Activated gamma-delta T cell (primary cell): Measurements from ENCODE around the gene GNAL.
"Not testable (repeated sequence)": the region's sequence is repeated elsewhere in the genome, so short reads cannot be mapped to it uniquely, and the experiment has no call there.

ENCODE experiments used
- DNase-seq: peaks from one replicate; lab custom pipeline; 2025; lab: John Stamatoyannopoulos, UW

Gene GNAL

GRCh38 chr18:11906926-11907874, 218.1 kb downstream of the GNAL start:
- DNase-seq = no peak

DNA sequence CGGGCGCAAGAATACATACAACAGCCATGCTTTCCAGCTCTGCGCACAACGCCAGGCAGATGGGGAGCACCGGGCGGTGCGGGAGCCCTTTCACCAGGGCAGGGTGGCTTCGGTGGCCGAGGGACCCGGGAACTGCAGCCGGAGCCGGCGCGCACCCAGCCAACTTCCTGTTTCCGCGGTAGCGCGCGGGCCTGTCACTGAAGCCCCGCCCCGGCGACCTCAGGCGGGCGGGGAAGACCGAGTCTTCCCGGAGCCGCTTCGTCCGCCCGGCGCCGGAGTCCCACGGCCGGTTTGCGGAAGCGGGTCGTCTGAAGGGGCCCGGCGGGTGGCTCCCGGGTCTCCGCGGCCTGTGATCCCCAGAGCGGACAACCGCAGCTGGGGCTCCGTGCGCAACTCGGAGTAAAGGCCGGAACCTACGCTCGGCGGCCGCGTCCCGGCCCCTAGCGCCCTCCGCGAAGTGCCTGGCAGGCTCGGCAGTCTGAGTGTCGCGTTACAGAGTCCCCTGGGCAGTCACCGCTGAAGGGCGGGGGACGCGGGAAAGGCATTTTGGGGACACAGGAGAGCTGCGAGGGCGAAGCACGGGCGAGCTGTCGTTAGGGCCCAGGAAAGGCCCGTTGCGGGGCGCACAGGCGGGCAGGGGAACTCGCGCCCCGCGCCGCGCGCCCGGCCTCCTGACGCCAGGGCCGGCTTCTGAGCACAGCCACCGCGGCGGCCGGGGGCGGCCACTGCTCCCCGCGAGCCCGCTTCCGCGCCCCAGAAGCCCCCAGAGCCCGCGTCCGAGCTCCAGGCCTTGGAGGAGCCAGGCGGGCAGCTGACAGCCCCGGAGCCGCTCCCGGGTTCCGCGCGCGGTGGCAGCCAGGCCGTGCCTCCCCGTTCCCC, 219.4 kb downstream of the GNAL start, which contains the start of gene MPPE1:
TSS of gene MPPE1 (minus strand) at position 136 of the 879 bp plus-strand sequence. CDS start 11,053 bp downstream, outside the sequence.
- DNase-seq = peak; percentile 79

GRCh38 chr18:11909061-11909455, 220.0 kb downstream of the GNAL start:
- no peak for DNase-seq

DNA sequence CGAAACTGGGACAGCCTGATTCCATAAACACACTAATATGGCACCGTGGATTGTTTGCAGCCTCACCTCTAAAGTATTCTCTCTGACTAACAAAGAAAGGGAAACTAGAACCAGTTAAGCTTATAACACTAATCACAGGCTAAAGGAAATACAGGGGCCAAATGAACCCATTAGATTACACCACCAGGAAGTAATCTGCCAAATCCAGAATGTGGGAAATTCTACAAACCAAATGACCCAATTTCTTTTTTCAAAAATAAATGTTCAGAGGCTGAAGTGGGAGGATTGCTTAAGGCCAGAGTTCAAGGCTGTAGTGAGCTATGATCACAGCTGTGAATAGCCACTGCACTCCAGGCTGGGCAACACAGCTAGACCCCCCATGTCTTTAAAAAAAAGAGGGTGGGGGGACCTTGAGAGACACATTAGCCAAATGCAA, 220.5 kb downstream of the GNAL start:
- DNase-seq = no peak

DNA sequence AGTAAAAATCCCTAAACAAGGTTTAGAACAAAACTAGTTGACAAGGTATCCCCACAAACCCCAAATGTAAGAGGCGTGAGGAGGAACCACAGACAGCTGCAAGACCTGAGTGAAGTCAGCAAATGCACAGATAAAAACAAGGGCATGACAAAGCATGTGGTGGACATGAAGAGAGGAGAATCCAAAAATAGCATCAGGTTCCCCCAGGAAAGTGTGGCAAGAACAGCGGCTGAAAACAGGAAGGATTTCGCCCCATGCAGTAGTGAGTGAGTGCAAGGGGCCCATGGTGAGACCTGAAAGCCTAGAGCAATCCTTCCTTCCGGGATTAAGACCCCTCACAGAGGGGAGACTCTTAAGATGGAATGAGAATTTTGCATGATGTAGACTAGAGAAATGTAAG, 227.8 kb downstream of the GNAL start:
- not testable (repeated sequence) for DNase-seq

DNA sequence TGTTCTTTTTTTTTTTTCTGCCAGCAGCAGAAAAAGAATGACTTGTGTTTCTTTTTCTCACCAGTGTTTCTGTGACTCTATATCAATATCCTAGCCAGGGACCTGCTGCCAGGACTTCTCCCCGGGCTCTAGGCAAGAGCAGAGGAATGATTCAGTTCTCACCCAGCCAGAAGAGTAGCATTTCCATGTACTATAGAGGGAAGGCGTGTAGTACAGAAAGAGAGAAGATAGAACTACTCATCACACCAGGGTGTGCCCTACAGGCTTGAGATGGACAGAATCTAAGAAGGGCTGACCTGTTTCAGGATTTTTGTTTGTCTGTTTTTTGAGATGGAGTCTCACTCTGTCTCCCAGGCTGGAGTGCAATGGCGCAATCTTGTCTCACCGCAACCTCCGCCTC, 230.5 kb downstream of the GNAL start:
- DNase-seq = not testable (repeated sequence)

DNA sequence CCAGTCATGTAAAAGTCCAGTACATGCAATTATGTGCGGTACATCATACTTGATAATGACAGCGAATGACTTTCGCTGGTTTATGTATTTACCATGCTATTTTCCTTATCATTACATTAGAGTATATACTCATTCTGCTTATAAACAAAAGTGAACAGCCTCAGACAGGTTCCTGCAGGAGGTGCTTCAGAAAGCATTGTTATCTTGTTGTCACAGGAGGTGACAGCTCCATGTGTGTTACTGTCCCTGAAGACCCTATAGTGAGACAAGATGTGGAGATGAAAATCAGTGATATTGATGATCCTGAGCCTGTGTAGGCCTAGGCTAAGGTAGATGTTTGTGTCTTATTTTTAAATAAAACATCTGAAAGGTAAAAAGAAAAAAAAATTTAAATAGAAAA, 234.4 kb downstream of the GNAL start:
- DNase-seq = no peak

DNA sequence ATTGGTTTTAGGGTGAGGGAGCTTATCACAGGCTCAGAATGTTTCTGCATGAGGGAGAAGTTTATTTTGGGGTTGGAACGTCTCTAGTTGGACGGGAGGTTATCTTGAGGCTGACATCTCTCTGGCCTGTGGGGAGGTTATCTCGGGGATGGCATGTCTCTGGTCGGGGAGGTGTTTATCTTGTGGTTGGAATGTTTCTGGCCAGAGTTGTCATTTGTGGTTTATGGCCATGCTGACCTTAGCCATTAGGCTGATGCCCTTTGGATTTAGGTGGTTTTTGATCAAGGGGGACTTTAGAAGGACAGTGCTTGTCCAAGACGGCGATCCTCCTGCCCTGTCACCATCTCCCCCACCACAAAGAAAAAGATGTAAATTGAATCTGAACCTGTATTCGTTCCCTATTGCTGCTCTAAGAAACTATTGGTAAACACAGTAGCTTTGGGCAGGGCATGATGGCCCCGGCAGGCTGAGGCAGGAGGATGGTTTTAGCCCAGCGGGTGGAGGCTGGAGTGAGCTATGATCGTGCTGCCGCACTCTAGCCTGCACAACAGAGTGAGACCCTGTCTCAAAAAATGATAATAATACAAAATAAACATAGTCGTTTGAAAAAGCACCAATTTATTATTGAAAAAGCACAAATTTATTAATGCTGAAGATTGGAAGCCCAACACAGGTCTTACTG, 236.9 kb downstream of the GNAL start:
- DNase-seq = no peak

GRCh38 chr18:11927497-11927896, 238.4 kb downstream of the GNAL start:
- no peak for DNase-seq

DNA sequence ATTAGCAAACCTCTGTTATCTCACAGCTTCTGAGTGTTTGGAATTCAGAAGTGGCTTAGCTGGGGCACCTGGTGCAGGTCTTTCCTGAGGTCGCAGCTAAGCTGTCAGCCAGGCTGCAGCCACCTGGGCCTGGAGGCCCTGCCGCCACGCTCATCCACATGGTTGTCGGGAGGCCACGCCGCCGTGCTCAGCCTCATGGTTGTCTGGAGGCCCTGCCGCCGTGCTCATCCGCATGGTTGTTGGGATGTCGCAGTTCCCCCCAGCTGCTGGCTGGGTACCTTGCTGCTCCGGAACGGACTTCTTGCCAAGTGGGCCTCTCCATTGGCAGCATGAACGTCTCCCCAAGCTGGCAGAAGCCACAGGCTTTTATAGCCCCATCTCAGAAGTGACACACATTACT, 243.3 kb downstream of the GNAL start:
- no peak for DNase-seq
